GM18858 (cell line): ENCODE data around the gene NUP43.
"Not testable (repeated sequence)": the region's sequence is repeated elsewhere in the genome, so short reads cannot be mapped to it uniquely, and the experiment has no call there.

Experiments
- ATAC-seq: cut with Tn5 transposase; IDR thresholded peaks from one replicate; pipeline ENCODE4 v1.9.1; 2021; ENCODE audit not compliant: unreplicated experiment

The NUP43 gene, protein sequence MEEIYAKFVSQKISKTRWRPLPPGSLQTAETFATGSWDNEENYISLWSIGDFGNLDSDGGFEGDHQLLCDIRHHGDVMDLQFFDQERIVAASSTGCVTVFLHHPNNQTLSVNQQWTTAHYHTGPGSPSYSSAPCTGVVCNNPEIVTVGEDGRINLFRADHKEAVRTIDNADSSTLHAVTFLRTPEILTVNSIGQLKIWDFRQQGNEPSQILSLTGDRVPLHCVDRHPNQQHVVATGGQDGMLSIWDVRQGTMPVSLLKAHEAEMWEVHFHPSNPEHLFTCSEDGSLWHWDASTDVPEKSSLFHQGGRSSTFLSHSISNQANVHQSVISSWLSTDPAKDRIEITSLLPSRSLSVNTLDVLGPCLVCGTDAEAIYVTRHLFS

DNA sequence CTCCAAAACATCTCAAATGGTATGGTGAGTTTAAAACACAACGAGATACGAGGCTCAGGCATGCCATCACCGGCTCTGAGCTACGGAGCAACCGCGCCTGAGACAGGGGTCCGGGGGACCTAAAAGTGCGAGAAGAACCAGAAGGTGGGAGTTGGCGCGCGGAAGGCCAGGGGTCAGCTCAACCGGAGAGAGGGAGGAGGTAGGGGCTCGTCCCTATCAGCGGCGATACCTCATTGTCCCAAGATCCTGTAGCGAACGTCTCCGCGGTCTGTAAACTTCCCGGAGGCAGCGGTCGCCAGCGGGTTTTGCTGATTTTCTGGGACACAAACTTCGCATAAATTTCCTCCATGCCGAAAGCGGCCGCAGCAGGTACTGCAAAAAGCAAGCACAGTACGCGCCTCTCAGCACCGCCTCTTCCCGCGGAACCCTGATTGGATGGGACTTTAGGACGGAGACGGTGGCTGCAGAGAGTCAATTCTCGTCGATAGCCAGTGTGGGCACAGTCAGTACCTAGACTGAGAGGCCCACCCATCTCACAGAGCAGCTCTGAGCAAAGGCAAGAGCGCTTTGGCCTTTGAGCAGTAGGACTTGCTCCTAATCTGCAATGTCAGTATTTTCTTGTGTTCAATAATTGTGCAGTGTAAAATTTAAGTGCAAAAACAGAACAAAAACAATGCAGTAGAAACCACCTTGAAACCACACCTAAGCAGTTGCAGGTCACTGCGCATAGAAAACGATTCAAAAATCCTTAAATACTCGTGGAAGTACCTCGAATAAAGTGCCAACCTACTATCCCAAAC lies at the start of gene NUP43:
Gene NUP43, minus strand, starts transcription at position 383 of the 800 bp plus-strand sequence. Its CDS starts 34 bp downstream, at position 349.
- ATAC-seq, result peak; percentile 57

DNA sequence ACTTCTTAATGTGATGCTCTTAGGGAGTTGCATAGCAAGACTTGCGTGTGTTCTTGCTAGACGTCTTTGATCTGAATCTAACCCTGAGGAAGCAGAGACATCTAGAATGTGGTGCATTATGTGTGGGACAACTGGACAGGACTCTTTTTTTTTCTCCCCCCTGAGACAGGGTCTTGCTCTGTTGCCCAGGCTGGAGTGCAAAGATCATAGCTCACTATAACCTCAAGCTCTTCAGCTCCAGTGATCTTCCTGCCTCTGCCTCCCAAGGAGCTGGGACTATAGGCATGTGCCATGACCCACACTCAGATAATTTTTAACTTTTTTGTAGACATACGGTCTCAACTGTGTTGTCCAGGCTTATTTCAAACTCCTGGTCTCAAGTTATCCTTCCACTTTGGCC lies 37.2 kb upstream of the NUP43 start:
- no peak for ATAC-seq

GRCh38 chr6:149782337-149782736 lies 36.0 kb upstream of the NUP43 start:
- ATAC-seq, result no peak

- no peak for ATAC-seq
Measured at GRCh38 chr6:149781715-149782114, 35.4 kb upstream of the NUP43 start.

- ATAC-seq, result no peak
Measured at GRCh38 chr6:149779644-149779963, 33.3 kb upstream of the NUP43 start.

- ATAC-seq, result no peak
Measured at GRCh38 chr6:149777624-149778023, 31.3 kb upstream of the NUP43 start.

DNA sequence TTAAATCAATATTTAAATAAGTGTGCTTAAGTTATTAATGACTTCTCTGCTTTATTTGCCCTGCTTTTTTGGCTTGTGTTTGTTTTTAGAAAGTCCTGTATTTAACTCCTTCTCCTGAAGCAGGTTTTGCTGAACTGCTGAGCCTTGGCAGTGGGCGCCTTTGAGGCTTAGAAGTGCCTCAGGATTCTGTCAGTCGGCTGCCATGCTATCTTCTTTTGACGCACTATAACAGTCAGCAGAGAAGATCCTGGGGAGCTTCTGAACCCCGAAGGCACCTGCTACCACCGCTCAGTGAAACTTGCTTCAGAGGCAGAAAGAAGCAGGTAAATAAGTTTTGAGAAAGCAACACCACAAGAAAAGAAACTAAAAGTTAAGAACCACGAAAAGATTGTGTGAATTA lies 25.6 kb upstream of the NUP43 start:
- ATAC-seq, result no peak

- ATAC-seq, result no peak
Measured at GRCh38 chr6:149771185-149771584, 24.9 kb upstream of the NUP43 start.

- no peak for ATAC-seq
Measured at GRCh38 chr6:149769676-149770075, 23.3 kb upstream of the NUP43 start.

DNA sequence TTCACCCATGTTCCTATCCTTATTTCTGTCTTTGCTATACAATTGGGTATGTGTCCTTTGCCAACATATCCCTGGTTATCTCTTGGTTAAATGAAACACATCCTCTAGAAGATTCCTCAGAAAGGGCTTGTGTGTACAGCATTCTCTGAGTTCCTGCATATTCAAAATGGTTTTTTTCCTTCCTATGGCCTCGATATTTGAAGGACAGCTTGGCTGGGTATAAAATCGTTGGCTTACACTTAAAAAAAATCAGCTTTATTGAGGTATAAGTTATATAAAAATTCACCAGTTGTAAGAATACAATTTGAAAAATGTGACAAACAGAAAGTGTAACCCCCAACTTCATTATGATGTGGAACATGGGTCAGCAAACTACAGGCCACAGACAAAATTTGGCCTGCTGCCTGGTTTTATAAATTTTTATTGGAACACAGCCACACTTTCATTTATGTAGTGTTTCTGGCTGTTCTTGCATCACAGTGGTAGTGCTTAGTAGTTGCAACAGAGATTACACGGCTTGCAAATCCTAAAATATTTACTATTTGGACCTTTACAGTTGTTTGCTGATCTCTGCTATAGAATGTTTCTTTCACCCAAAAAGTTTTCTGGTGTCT lies 19.9 kb upstream of the NUP43 start:
- no peak for ATAC-seq

- ATAC-seq, result no peak
Measured at GRCh38 chr6:149763866-149764265, 17.5 kb upstream of the NUP43 start.

GRCh38 chr6:149761438-149761837 lies 15.1 kb upstream of the NUP43 start:
- peak; percentile 98 for ATAC-seq

DNA sequence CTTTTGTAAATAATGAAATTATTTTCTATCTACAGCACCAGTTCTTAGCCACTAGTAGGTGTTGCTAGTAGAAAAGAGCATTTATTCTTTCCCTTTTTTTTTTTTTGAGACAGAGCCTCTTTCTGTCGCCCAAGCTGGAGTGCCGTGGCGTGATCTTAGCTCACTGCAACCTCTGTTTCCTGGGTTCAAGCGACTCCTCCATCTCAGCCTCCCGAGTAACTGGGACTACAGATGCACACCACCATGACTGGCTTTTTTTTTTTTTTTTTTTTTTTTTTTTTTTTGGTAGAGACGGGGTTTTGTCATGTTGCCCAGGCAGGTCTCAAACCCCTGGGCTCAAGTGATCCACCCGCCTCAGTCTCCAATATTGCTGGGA lies 9.9 kb upstream of the NUP43 start:
- ATAC-seq, result no peak

DNA sequence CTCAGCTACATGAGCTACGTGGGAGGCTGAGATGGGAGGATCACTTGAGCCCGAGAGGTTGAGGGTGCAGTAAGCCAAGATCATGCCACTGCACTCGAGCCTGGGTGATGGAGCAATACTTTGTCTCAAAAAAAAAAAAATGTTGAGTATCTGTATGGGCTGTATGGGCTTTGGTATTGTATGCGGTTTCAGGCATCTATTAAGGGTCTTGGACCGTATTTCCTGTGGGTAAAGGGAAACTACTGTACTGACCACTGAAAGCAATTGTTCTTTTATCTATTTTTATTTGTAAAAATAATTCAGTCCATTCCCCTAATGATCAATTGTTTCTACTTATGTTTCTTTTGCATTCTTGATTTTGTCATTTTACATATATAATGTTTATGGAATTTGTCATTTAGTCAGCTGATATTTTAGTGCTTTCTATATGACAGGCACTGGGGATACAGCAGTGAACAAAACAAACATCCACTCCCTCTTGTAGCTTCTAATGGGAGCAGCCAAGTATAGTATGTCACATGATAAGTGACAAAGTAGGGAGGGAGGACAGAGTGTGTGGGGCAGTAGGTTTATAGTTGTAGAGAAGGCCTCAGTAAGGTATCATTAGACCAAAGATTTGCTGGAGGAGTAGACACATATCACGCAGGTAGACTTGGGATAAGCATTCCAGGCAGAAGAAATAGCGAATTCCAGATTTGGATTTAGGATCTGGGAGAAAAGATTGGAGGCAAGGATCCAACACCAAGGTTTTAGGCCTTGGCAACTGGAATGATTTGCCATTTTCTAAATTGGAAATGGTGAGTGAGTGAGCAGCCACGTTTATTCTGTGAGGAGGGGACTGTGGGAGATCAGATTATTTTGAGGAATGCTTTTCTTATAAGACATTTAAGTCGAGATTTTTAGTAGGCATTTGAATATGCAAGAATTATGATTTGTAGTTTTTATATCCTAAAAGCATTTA lies 9.3 kb upstream of the NUP43 start:
- peak; percentile 75 for ATAC-seq

- ATAC-seq, result no peak
Measured at GRCh38 chr6:149754548-149754947, 8.2 kb upstream of the NUP43 start.

DNA sequence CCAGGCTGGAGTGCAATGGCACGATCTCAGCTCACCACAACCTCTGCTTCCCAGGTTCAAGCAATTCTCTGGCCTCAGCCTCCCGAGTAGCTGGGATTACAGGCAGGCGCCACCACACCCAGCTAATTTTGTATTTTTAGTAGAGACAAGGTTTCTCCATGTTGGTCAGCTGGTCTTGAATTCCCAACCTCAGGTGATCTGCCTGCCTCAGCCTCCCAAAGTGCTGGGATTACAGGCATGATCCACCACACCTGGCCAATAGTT lies 7.0 kb upstream of the NUP43 start:
- not testable (repeated sequence) for ATAC-seq

DNA sequence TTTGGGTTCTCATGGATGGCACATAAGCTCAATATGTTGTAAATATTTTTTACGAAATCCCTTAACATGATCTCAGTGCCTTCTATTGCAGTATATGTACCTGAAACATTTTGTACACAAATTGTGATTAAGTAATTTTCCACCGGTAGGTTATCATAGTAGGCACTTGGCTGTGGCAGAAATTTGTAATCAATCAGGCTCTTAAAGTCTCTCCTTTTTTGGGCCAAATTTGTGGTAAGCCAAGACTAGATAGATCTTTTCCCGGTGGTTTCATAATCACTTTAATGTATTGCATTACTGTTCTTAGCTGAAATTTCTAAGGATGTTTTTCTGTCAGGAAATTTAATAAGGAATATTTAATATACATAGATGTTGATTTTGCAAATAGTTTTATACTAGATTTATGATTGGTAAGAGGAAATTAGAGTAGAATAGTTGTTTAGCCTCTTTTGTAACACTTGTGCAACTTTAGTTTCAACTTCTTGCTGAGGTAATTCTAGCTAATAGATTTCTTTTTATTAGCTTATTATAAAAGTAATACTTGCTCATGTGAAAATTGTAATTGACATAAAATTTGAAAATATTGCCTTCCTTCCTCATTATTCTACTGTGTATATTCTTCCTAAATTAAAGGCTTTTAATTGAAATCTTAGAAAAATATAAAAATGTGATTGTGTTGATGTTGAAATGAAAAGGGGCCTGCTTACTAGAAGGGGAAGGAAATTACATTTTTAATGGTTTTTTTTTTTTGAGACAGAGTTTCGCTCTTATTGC lies 6.5 kb upstream of the NUP43 start:
- no peak for ATAC-seq

GRCh38 chr6:149751920-149752319 lies 5.6 kb upstream of the NUP43 start:
- ATAC-seq, result not testable (repeated sequence)

DNA sequence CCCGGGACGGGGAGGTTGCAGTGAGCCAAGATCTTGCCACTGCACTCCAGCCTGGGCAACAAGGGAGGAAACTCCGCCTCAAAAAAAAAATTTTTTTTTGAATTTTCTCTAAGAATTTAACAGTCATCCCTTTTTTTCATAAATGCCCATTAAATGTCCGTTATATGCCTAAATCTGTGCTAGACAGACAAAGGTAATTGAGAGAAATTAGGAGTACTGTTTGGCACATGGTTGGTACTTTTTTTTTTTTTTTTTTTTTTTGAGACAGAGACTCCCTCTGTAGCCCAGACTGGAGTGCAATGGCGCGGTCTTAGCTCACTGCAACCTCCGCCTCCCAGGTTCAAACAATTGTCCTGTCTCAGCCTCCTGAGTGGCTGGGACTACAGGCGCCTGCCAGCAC lies 4.9 kb upstream of the NUP43 start:
- ATAC-seq, result no peak

GRCh38 chr6:149750136-149750609 lies 3.8 kb upstream of the NUP43 start:
- peak; percentile 10 for ATAC-seq
